BJ (cell line): ENCODE data around the gene UBE2J2. TPM values are rescaled to one million over a fixed set of nuclear protein-coding genes. Genes with fewer than 3 reads are reported as not detected.

Experiments used
- CTCF ChIA-PET: fragments of 350-600 bp; formaldehyde crosslinking; extraction: SDS; loops from one replicate; lab custom pipeline; 2021; ENCODE audit warnings: antibody characterized with exemption, inconsistent platforms; lab: Yijun Ruan, JAX
- POLR2A ChIA-PET: fragments of 300-600 bp; sonication (Branson Sonifier 250); formaldehyde crosslinking; extraction: SDS; loops from one replicate; lab custom pipeline; 2021; ENCODE audit warnings: antibody characterized with exemption; lab: Charles Lee
- DNase-seq: peaks from one replicate; pipeline ENCODE4 v3.0.0-alpha.2; 2011; ENCODE audit warnings: low read depth
- H3K27me3 ChIP-seq: 2 replicates; pipeline ENCODE4 v1.6.0; 2011; ENCODE audit warnings: low read length; ENCODE audit not compliant: control insufficient read depth, insufficient read depth
- H3K36me3 ChIP-seq: 2 replicates; pipeline ENCODE4 v1.5.1; 2011; ENCODE audit warnings: low read length; ENCODE audit not compliant: control insufficient read depth, insufficient read depth
- H3K4me3 ChIP-seq: 2 replicates; pipeline ENCODE4 v1.5.1; 2011; ENCODE audit warnings: low read depth, mild to moderate bottlenecking, control low read depth, low read length
- polyA plus RNA-seq: library from polyadenylated mRNA; depleted of rRNA; stranded (reverse); fragments of >200 nt; gene quantifications from 2 replicates; pipeline ENCODE4 v1.2.3, GENCODE V29; 2011
- TF ChIP-seq, protein P1 (sequence below): IDR thresholded peaks from 2 replicates; pipeline ENCODE4 v1.5.1; 2011; ENCODE audit warnings: low read depth, mild to moderate bottlenecking, control low read depth, inconsistent platforms, low read length, moderate library complexity; ENCODE audit not compliant: insufficient read depth

Gene UBE2J2
- polyA plus RNA-seq, 1 experiment, result 25.7 TPM

DNA sequence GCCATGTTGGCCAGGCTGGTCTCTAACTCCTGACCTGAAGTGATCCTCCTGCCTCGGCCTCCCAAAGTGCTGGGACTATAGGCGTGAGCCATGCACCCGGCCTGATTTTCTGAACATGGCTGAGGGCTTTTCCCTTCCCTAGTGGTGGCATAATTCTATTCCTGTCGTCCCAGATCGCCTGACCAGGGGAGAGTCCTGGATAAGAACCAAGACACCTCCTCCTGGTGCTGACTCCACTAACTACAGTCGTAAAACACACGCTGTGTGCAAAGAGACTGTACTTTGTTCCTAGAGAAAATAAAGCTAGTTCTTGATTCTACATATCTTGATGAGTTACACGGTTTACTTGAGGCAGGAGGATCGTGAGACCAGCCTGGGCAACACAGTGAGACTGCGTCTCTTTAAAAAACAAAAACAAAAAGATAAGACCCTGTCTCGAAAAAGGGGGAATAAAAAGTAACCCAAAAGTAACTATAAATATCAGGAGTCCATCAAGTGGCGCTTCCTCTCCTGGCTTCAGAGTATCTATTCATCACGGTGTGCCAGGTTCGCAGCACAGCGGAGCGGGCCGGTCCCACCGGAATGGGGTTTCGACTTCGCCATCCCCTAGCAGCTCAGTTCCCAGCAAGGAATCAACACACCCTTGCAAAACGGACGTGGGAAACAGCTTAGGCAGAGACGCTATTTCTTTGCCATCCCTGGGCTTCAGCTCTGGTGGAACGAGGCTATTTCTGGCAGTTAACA lies 42.8 kb downstream of the UBE2J2 start:
- DNase-seq, result no peak
- ChIA-PET POLR2A (interaction anchor here (0.6 kb wide), 1 partner anchor 40 kb away, joined by 6 read pairs; no protein-coding TSS in a partner anchor), CTCF (interaction anchor here (0.7 to 3.5 kb wide), 6 partner anchors 25 to 217 kb away, joined by 3 to 32 read pairs (median 4); partner anchors contain the start of gene ISG15)
- TF ChIP-seq, protein P1, sequence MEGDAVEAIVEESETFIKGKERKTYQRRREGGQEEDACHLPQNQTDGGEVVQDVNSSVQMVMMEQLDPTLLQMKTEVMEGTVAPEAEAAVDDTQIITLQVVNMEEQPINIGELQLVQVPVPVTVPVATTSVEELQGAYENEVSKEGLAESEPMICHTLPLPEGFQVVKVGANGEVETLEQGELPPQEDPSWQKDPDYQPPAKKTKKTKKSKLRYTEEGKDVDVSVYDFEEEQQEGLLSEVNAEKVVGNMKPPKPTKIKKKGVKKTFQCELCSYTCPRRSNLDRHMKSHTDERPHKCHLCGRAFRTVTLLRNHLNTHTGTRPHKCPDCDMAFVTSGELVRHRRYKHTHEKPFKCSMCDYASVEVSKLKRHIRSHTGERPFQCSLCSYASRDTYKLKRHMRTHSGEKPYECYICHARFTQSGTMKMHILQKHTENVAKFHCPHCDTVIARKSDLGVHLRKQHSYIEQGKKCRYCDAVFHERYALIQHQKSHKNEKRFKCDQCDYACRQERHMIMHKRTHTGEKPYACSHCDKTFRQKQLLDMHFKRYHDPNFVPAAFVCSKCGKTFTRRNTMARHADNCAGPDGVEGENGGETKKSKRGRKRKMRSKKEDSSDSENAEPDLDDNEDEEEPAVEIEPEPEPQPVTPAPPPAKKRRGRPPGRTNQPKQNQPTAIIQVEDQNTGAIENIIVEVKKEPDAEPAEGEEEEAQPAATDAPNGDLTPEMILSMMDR, result peak; percentile 38; the same call in 1 of the 2 replicates
- Histone ChIP-seq H3K4me3 (peak overlapping the region; percentile 86), H3K27me3 (no peaks in the 10 kb centered on the region), H3K36me3 (peaks cover 26% of the 10 kb centered on the region)

DNA sequence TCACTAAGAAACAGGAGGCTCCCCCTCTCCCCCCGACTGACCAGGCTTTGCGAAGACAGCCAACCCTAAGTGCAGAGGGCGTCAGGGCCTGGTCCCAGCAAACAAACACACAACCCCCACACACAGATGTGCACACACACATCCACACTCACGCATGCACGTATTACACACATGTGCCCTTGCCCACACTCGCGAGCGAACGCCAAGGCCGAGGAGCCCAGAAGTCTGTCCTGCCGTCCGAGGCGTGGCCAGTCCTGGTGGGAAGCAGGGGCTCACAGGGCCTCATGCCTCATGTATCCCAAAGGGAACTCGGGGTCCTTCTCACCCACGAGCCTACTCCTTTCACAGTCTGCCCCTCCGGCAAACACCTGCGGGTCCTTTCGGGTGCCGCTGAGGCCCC lies 43.9 kb downstream of the UBE2J2 start:
- Histone ChIP-seq H3K36me3 (peaks cover 34% of the 10 kb centered on the region), H3K4me3 (no peak overlapping the region), H3K27me3 (no peaks in the 10 kb centered on the region)
- DNase-seq, result no peak
- CTCF ChIA-PET, result interaction anchor here (1.3 to 3.5 kb wide), 2 partner anchors 24 to 107 kb away, joined by 3 to 32 read pairs; no protein-coding TSS in a partner anchor
- POLR2A ChIA-PET, result no interaction called here
- TF ChIP-seq, protein P1, result no peak

DNA sequence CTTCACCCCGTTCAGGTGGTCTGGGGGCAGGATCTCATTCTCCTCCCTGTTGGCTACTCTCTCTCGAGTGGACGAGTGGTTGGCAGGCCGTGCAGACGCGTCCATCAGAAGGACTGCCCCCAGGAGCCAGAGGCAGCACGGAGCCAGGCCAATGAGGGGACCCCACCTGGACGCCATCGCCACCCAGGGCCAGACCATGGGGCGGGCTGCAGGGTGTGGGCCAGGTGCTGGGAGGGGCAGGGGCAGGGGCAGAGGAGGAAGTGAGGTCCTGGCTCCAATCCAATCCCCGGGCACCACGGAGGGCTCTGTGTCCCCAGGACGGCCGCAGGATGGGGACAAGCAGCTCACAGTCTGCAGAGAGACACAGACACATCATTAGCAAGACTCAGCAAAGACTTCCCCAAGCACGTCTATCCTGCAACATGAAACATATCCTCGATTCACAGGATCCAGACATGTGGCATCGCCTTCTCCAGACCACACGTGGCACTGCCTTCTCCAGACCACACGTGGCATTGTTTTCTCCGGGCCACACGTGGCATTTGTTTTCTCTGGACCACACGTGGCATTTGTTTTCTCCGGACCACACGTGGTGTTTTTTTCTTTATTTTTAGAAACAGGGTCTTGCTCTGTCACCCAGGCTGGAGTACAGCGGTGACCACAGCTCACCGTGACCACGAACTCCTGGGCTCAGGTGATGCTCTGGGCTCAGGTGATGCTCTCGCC lies 44.9 kb downstream of the UBE2J2 start:
- TF ChIP-seq, protein P1, result no peak
- no peak for DNase-seq
- Histone ChIP-seq H3K36me3 (peaks cover 32% of the 10 kb centered on the region), H3K4me3 (no peak overlapping the region), H3K27me3 (no peaks in the 10 kb centered on the region)
- ChIA-PET CTCF (interaction anchor here (3.5 kb wide), 1 partner anchor 106 kb away, joined by 32 read pairs; no protein-coding TSS in a partner anchor), POLR2A (no interaction called here)

DNA sequence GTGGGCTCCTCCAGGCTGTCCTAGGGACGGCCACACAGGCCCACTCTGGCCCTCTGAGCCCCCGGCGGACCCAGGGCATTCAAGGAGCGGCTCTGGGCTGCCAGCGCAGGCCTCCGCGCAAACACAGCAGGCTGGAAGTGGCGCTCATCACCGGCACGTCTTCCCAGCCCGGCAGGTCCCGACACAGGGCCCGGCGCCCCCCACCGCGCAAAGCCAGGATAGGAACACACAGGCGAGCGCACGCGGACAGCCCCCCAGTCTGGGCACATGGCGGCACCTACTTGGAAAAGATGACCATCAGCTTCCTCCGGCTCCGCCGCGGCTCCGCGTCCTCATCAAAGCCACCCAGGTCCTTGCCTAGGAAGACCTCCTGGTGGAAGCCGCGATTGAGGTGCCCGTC lies 45.5 kb downstream of the UBE2J2 start:
- ChIA-PET POLR2A (no interaction called here), CTCF (interaction anchor here (3.5 kb wide), 1 partner anchor 106 kb away, joined by 32 read pairs; no protein-coding TSS in a partner anchor)
- Histone ChIP-seq H3K36me3 (peaks cover 36% of the 10 kb centered on the region), H3K27me3 (no peaks in the 10 kb centered on the region), H3K4me3 (no peak overlapping the region)
- TF ChIP-seq, protein P1, result no peak
- no peak for DNase-seq

DNA sequence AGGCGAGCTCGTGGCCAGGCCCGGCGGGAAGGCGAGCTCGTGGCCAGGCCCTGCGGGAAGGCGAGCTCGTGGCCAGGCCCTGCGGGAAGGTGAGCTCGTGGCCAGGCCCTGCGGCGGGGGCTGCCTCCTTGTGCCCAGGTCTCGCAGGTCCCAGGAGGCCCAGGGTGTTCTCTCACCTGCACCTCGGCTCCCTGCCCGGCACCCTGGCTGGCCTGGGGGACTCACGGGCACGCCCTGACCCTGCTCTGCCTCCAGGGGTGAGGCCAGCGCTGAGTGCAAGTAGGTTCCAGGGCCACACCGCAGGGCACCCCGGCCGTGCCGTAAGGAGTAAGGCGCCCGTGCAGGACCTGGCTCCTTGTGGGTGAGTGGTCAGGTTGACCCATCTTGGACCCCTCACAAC lies 46.3 kb downstream of the UBE2J2 start:
- no peak overlapping the region for H3K4me3 ChIP-seq
- no peaks in the 10 kb centered on the region for H3K27me3 ChIP-seq
- TF ChIP-seq, protein P1, result no peak
- DNase-seq, result no peak
- ChIA-PET POLR2A (no interaction called here), CTCF (interaction anchor here (1.1 to 1.6 kb wide), 2 partner anchors 18 to 105 kb away, joined by 3 to 4 read pairs; no protein-coding TSS in a partner anchor)
- H3K36me3 ChIP-seq, result peaks cover 44% of the 10 kb centered on the region
